CD4-positive, alpha-beta T cell treated with Interleukin-10 for 1 hour (primary cell): ENCODE measurements around the gene PLEKHG1.

ENCODE experiments used
- DNase-seq: peaks from one replicate; pipeline ENCODE4 v3.0.0-alpha.2; 2020

PLEKHG1 gene

GRCh38 chr6:150599199-150600009 is at the start of gene PLEKHG1:
PLEKHG1 (plus strand) TSS chr6:150599885; CDS start chr6:150733682, 133,797 bp downstream.
- peak; percentile 57 for DNase-seq

- no peak for DNase-seq
Measured at GRCh38 chr6:150550244-150550643, 49.4 kb upstream of the PLEKHG1 start.

DNA sequence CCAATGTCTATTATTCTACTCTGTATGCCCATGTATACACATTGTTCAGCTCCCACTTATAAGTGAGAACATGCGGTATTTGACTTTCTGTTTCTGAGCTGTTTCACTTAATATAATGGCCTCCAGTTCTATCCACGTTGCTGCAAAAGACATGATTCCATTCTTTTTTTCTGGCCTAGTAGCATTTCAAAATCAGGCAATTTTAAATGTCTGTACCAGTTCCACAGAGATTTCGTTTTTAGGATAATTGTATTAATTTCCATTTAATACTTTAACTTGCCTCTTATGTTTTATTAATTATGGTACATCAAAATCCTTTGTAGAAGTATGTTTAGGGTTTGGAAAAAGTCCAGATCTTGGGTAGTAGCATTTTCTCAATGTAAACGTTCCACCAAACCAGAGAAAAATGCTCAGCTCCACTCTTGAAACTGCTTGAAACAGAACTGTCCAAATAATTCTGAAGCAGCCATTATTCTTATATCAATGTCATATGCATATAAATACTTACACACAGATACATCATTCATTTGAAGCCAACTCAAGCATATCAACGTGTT is 42.6 kb upstream of the PLEKHG1 start:
- no peak for DNase-seq

DNA sequence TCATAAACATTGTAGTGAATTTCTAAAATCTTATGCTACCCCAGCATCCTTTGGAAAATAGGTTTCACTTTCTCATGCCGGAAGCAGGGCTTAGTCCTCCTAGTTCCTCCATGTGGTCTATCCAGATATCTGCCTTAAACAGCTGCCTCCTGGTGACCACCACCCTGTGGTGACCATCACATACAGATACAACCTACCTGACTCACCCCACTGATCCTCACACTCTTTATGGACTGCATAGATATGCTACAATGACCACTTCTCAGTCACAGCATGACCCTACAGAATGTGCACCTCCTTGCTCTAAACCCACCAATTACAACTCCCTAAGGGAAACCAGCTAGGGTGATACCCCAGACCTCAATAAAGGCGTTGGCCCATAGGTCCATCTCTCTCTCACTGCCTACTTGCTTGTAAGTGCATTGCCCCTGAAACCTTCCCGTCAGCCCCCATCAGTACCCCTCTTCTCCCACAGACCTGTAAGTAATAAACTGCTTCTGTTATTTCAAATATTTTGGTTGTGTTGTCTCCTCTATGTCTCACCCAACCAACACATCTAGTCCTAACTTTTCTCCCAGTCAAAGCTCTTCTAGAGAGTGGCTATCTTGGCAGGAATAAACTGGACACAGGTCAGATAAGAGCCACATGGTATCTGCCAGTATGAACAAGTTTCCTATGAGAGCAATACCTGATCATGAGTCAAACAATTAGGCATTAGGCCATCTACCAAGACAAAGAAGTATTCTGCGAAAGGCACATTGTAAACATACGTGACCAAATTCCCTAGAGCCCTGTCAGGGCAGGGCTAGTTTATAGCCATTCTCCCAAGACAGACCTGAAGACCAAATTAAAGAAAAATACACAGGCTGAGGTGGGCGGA is 39.4 kb upstream of the PLEKHG1 start:
- no peak for DNase-seq

GRCh38 chr6:150560884-150561219 is 38.8 kb upstream of the PLEKHG1 start:
- DNase-seq: no peak

- DNase-seq: no peak
Measured at GRCh38 chr6:150565945-150566344, 33.7 kb upstream of the PLEKHG1 start.

- DNase-seq: no peak
Measured at GRCh38 chr6:150566486-150566885, 33.2 kb upstream of the PLEKHG1 start.

- DNase-seq: no peak
Measured at GRCh38 chr6:150567380-150567779, 32.3 kb upstream of the PLEKHG1 start.

- no peak for DNase-seq
Measured at GRCh38 chr6:150567823-150568383, 31.8 kb upstream of the PLEKHG1 start.

- no peak for DNase-seq
Measured at GRCh38 chr6:150568560-150568959, 31.1 kb upstream of the PLEKHG1 start.

DNA sequence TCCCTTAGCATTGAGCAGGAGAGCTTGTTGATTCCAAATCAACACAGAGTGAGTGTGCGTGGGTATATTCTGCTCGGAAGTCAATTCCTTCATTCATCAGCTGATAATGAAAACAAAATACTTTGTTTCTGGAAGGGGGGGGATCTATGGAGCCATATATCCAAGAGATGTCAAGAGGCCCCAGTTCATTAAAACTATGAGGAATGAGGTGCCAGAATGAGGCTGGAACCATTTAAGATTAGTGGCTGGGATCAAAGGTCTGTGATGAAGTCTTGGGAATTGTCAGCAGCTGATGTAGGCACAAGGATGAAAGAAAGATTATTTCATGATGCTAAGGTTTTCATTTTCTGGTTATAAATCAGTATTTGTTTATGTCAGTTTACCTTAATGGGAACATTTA is 30.5 kb upstream of the PLEKHG1 start:
- DNase-seq: no peak

DNA sequence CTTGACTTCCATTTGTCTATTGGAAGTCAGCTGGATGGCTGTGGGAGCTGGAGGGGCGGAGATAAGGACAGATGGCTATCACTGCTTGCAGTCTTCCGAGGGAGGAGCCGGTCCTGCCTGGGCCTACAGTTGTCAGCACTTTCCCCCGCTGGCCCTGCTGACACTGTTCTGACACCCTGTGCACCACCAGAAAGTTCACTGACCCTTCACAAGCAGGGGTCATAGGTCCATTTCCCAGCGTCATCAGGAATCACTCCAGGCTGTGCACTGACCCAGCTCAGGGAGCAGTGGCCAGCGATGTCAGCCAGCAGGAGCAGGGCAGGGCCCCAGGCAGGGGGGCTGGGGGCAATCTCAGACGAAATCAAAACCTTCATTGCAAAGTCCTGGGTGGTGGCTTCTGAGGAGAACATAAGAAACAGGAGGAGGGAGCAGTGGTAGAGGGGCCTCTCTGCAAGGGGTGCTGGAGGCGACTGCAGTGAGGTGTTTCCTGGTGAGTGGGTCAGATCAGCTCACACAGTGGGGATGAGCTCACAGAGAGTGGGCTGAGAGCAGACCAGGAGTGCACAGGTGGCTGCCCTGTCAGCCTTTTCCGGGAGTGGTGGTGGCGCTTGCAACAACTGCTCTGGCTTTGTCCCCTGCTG is 26.5 kb upstream of the PLEKHG1 start:
- no peak for DNase-seq

DNA sequence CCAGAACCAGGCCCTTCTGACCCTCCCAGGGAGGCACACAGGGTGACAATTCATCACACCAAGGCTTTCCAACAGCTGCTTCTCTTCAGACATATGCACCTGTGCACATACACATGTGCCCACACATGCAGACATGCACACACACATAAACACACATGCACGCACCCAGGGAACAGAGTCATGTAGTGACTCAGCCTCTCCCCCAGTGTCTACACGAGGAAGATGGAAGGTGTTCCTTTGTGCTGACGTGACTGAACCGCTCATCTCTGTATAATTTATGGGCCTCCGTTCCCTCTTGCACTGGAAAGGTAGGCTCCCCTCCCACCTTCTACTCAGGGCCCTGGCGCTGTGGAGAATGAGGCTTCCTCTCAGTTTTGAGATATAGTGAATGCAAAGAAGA is 23.8 kb upstream of the PLEKHG1 start:
- no peak for DNase-seq

DNA sequence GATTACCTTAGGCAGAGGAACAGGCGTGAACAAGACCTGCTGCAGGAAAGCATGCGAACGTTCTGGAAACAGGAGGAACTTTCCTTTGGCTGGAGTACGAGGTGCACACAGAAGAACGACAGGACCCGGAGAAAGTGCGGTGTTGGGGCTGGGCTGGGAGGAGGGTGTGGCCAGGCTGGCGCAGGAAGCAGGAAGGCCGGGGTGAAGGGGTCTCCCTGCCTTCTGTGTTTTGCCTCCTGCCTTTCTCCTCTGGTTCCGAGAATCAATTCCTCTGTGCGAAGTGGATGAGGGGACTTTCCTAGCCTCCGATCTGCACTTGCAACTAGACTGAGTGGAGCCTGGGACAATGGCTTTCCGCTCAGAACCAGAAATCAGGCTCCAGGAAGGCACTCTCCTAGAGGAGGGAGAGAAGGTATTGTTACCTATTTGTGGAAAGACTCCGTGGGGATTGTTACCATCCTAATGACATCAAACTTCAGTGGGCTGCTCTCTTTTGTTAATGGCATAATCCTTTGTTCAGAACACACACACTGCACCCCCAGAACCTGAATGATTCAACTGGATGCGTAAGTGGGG is 22.9 kb upstream of the PLEKHG1 start:
- no peak for DNase-seq

- DNase-seq: no peak
Measured at GRCh38 chr6:150579611-150580010, 20.1 kb upstream of the PLEKHG1 start.

DNA sequence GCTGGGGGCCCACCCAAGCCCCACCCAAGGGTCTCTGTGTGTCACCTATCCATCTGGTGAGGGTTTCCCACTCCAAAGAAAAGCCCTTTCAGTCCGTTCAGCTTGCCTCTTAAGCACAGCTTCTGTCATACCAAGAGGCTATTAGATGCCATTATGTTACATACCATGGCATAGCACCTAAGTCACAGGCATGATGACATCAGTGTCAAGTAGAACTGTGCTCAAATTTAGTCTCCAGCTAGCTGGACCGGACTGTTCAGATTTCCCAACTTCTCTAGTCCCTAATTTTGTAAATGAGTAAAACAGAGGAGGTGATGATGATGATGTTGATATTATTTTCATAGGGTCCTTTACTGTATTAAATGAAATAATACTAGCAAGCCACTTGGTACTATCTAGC is 19.2 kb upstream of the PLEKHG1 start:
- DNase-seq: no peak

DNA sequence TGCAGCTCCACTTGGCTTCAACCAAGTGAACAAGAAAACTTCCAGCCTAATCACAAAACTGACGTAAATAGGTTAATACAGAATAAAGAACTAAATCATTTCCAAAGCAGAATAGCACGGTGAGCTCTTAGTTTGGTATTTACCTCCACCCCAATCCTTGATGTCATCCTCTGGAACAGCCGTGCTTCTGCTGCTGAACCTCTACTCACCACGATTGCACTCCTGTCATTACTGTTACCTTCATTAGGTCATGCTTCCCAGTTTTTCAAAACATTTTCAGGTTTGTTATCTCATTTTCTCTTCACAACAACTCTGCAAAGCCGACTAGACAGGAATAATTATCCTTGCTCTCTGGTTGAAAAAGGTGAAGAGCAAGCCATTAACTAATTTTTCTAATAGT is 15.6 kb upstream of the PLEKHG1 start:
- DNase-seq: no peak

GRCh38 chr6:150584596-150584995 is 15.1 kb upstream of the PLEKHG1 start:
- no peak for DNase-seq

GRCh38 chr6:150586850-150587359 is 12.8 kb upstream of the PLEKHG1 start:
- DNase-seq: no peak

DNA sequence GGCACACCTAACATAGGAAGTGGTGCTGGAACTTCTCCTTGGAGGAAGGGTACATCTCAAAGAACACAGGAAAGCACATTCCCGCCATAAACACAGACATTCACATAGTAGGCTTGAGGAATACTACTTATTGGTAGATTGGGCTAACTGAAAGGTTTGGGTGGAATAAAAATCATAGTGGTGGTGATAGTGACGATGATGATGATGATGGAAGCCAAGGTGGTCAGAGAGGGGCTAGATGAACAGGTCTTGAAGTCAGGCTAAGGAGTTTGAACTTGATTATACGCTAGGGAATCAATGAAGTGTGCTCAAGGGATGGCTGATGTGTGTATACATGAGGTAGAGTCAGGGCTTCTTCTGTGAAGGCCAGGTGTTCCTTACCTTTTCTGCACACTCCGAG is 12.0 kb upstream of the PLEKHG1 start:
- no peak for DNase-seq

- no peak for DNase-seq
Measured at GRCh38 chr6:150588888-150589499, 10.7 kb upstream of the PLEKHG1 start.

GRCh38 chr6:150589852-150590251 is 9.8 kb upstream of the PLEKHG1 start:
- DNase-seq: no peak
